Endothelial cell of umbilical vein (primary cell): ENCODE results near the gene SPAG17. TPM values are rescaled to one million over a fixed set of nuclear protein-coding genes. Genes with fewer than 3 reads are reported as not detected.

Experiments used
- BruUV-seq: library from RNA; stranded (reverse); fragments of 400-500 nt; replicated peaks from 2 replicates; lab custom pipeline; 2021; lab: Mats Ljungman, UMichigan
- CTCF ChIA-PET: fragments of 300-600, 350-600 bp; sonication (Branson Sonifier 250); formaldehyde crosslinking; loops from one replicate; lab custom pipeline; 2021; ENCODE audit warnings: antibody characterized with exemption, inconsistent platforms; lab: Charles Lee
- POLR2A ChIA-PET: fragments of 300-600, 350-600 bp; sonication (Branson Sonifier 250); formaldehyde crosslinking; loops from one replicate; lab custom pipeline; 2021; ENCODE audit warnings: antibody characterized with exemption, inconsistent platforms; lab: Charles Lee
- DNase-seq: peaks from one replicate; pipeline ENCODE4 v3.0.0-alpha.2; 2011; ENCODE audit warnings: low read depth, low spot score
- FAIRE-seq: peaks from 2 replicates; lab custom pipeline; 2011; peaks lifted over from hg19 to GRCh38; lab: Jason Lieb, UNC
- H2AFZ ChIP-seq: 2 replicates; pipeline ENCODE4 v1.6.0; 2012; ENCODE audit warnings: low read depth, low read length, control low read depth, inconsistent platforms
- H3K27ac ChIP-seq: 2 replicates; pipeline ENCODE4 v1.5.1; 2011; ENCODE audit warnings: low read depth, mild to moderate bottlenecking, control low read depth, low read length, moderate library complexity; ENCODE audit not compliant: insufficient read depth
- H3K27me3 ChIP-seq, 2 experiments: 2 replicates each; pipeline versions ENCODE4 v1.6.0 to v1.6.1; 2011; ENCODE audit warnings: low read length in 2 of 2, mixed read lengths in 1 of 2; ENCODE audit not compliant: control insufficient read depth in 2 of 2, insufficient read depth in 2 of 2
- H3K36me3 ChIP-seq, 2 experiments: 2 replicates in 1 of 2; 3 replicates in 1 of 2; pipeline ENCODE4 v1.5.1; 2011; ENCODE audit warnings: low read length in 2 of 2, mild to moderate bottlenecking in 1 of 2, moderate library complexity in 1 of 2; ENCODE audit not compliant: control insufficient read depth in 2 of 2, insufficient read depth in 2 of 2; ENCODE audit errors: extremely low read depth in 1 of 2
- H3K4me1 ChIP-seq: 3 replicates; pipeline ENCODE4 v1.5.1; 2011; ENCODE audit warnings: mild to moderate bottlenecking, low read length; ENCODE audit not compliant: control insufficient read depth, insufficient read depth; ENCODE audit errors: extremely low read depth
- H3K4me2 ChIP-seq: 2 replicates; pipeline ENCODE4 v1.6.1; 2011; ENCODE audit warnings: low read length, control low read depth, mixed read lengths; ENCODE audit not compliant: insufficient read depth
- H3K4me3 ChIP-seq, 3 experiments: fragments of 200-600 bp in 1 of 3; sonication (generic), shearing (Covaris generic) in 1 of 3; replicated peaks in 1 of 3; 2 replicates each; pipeline ENCODE4 v1.5.1; 2011 to 2016; ENCODE audit warnings: control low read depth in 3 of 3, low read length in 3 of 3, mild to moderate bottlenecking in 2 of 3, inconsistent platforms in 1 of 3, low read depth in 1 of 3, moderate library complexity in 1 of 3; ENCODE audit not compliant: insufficient read depth in 1 of 3
- H3K79me2 ChIP-seq: 2 replicates; pipeline ENCODE4 v1.6.0; 2012; ENCODE audit warnings: low read length, inconsistent platforms; ENCODE audit not compliant: control insufficient read depth, insufficient read depth
- H3K9ac ChIP-seq: replicated peaks from 2 replicates; pipeline ENCODE3; 2011; ENCODE audit warnings: low read length, control low read depth; ENCODE audit not compliant: insufficient read depth; ENCODE audit errors: extremely low read depth
- H3K9me1 ChIP-seq: replicated peaks from 3 replicates; pipeline ENCODE4 v1.6.0; 2011; ENCODE audit warnings: mild to moderate bottlenecking, low read length; ENCODE audit not compliant: control insufficient read depth, insufficient read depth; ENCODE audit errors: extremely low read depth
- H3K9me3 ChIP-seq: replicated peaks from 2 replicates; pipeline ENCODE4 v1.5.1; 2012; ENCODE audit warnings: low read length, inconsistent platforms; ENCODE audit not compliant: control insufficient read depth, insufficient read depth
- H4K20me1 ChIP-seq: replicated peaks from 2 replicates; pipeline ENCODE3; 2011; ENCODE audit warnings: mild to moderate bottlenecking, low read length; ENCODE audit not compliant: control insufficient read depth, insufficient read depth; ENCODE audit errors: extremely low read depth
- EZH2 ChIP-seq: IDR thresholded peaks from 2 replicates; pipeline ENCODE4 v1.6.1; 2012; ENCODE audit warnings: borderline replicate concordance, low read depth, mild to moderate bottlenecking, moderate library complexity, low read length, inconsistent platforms; ENCODE audit not compliant: severe bottlenecking
- FOS ChIP-seq: IDR thresholded peaks from 2 replicates; pipeline ENCODE4 v1.6.1; 2011; ENCODE audit warnings: mild to moderate bottlenecking, low read length, moderate library complexity, borderline replicate concordance; ENCODE audit not compliant: insufficient read depth
- GATA2 ChIP-seq: IDR thresholded peaks from 2 replicates; pipeline ENCODE4 v1.7.0; 2011; ENCODE audit warnings: low read depth, mild to moderate bottlenecking, moderate library complexity, mixed read lengths, low read length; ENCODE audit not compliant: insufficient read length, insufficient read depth
- JUN ChIP-seq: IDR thresholded peaks from 2 replicates; pipeline ENCODE4 v1.6.1; 2011; ENCODE audit warnings: borderline replicate concordance, low read depth; ENCODE audit not compliant: insufficient read length, insufficient read depth
- MYC ChIP-seq: IDR thresholded peaks from one replicate; pipeline ENCODE4 v1.6.1; 2011; ENCODE audit warnings: mild to moderate bottlenecking, low read depth, low read length
- POLR2A ChIP-seq: IDR thresholded peaks from 2 replicates; pipeline ENCODE4 v1.6.1; 2012; ENCODE audit warnings: low read depth, mild to moderate bottlenecking, control low read depth, low read length
- POLR2AphosphoS5 ChIP-seq: IDR thresholded peaks from 2 replicates; pipeline ENCODE4 v1.6.1; 2012; ENCODE audit warnings: low read depth, mild to moderate bottlenecking, control low read depth, low read length, moderate library complexity; ENCODE audit not compliant: insufficient read depth
- dilution Hi-C: fragments of 300-500 bp; cut with MboI; formaldehyde crosslinking; loops from one replicate; pipeline ENCODE4 v1.15.0; 2019; ENCODE audit warnings: low sequenced_read_pairs; ENCODE audit not compliant: extremely low pct_ligation_motif_present
- intact Hi-C: fragments of 100-400 bp; cut with micrococcal nuclease; formaldehyde crosslinking; loops from one replicate; pipeline ENCODE4 v1.10.0; 2022
- polyA plus RNA-seq, 4 experiments: library from polyadenylated mRNA; depleted of rRNA in 3 of 4; stranded (reverse) in 3 of 4; unstranded in 1 of 4; fragments of >200 nt; gene quantifications; 2 replicates each; pipeline versions ENCODE4 v1.2.1 to v1.2.3, GENCODE V29; 2011 to 2012; ENCODE audit warnings: missing spikeins in 1 of 4
- total RNA-seq: library from RNA; stranded (reverse); gene quantifications from 2 replicates; pipeline ENCODE4 v1.2.3, GENCODE V29; 2021
- TF ChIP-seq, protein P1 (sequence below): IDR thresholded peaks from 2 replicates; pipeline ENCODE4 v1.6.1; 2011; ENCODE audit not compliant: insufficient read depth, insufficient read length
- TF ChIP-seq, protein P2 (sequence below), 2 donors: IDR thresholded peaks; 1 replicate in 1 of 2; 2 replicates in 1 of 2; pipeline ENCODE4 v1.5.1; 2011; ENCODE audit warnings: low read length in 2 of 2, mild to moderate bottlenecking in 2 of 2, moderate library complexity in 2 of 2, control low read depth in 1 of 2, inconsistent platforms in 1 of 2, low read depth in 1 of 2; ENCODE audit not compliant: insufficient read depth in 1 of 2; ENCODE audit errors: extremely low read depth in 1 of 2

SPAG17 gene
- total and polyA plus RNA-seq, 2 donors (not counting 3 experiments of a cell fraction or from before 2014, with no cell fraction given) = not detected

- no peak for TF ChIP-seq GATA2
- TF ChIP-seq, protein P1, sequence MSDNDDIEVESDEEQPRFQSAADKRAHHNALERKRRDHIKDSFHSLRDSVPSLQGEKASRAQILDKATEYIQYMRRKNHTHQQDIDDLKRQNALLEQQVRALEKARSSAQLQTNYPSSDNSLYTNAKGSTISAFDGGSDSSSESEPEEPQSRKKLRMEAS = no peak
- TF ChIP-seq, protein P2, sequence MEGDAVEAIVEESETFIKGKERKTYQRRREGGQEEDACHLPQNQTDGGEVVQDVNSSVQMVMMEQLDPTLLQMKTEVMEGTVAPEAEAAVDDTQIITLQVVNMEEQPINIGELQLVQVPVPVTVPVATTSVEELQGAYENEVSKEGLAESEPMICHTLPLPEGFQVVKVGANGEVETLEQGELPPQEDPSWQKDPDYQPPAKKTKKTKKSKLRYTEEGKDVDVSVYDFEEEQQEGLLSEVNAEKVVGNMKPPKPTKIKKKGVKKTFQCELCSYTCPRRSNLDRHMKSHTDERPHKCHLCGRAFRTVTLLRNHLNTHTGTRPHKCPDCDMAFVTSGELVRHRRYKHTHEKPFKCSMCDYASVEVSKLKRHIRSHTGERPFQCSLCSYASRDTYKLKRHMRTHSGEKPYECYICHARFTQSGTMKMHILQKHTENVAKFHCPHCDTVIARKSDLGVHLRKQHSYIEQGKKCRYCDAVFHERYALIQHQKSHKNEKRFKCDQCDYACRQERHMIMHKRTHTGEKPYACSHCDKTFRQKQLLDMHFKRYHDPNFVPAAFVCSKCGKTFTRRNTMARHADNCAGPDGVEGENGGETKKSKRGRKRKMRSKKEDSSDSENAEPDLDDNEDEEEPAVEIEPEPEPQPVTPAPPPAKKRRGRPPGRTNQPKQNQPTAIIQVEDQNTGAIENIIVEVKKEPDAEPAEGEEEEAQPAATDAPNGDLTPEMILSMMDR (IDR thresholded peaks at IDR 0.05; ENCODE audit: extremely low read depth in 1 of 2, insufficient read depth in 1 of 2, low read depth in 1 of 2, low read length in 2 of 2) = no peak
- no peak for TF ChIP-seq MYC
- TF ChIP-seq EZH2 = no peak
- TF ChIP-seq POLR2A = no peak
- no peak for TF ChIP-seq FOS
- TF ChIP-seq JUN = no peak
- no peak for TF ChIP-seq POLR2AphosphoS5
- no peaks in the 10 kb centered on the region for H3K4me1 ChIP-seq
- no peak overlapping the region for H3K27ac ChIP-seq
- intact Hi-C loops = no loop called here
- no peak overlapping the region for H3K4me2 ChIP-seq
- POLR2A ChIA-PET = no interaction called here
- no peak overlapping the region for H2AFZ ChIP-seq
- dilution Hi-C loops = no loop called here
- H3K9me3 ChIP-seq = no peaks in the 10 kb centered on the region
- no peaks in the 10 kb centered on the region for H3K9me1 ChIP-seq
- FAIRE-seq = no peak
- no peak overlapping the region for H3K9ac ChIP-seq
- no peaks in the 10 kb centered on the region for H3K27me3 ChIP-seq
- no TSS peak for BruUV-seq
- no peaks in the 10 kb centered on the region for H3K79me2 ChIP-seq
- no peak for DNase-seq
- no peaks in the 10 kb centered on the region for H4K20me1 ChIP-seq
- no peak overlapping the region for H3K4me3 ChIP-seq
- CTCF ChIA-PET = no interaction called here
- H3K36me3 ChIP-seq = no peaks in the 10 kb centered on the region
Measured at GRCh38 chr1:118013938-118014337, 171.1 kb downstream of the SPAG17 start.
